Mesodermal cell (in vitro differentiated cells): Measurements from ENCODE around the gene SLCO3A1.
"Not testable (repeated sequence)": the region's sequence is repeated elsewhere in the genome, so short reads cannot be mapped to it uniquely, and the experiment has no call there.

ENCODE experiments used
- H3K27ac ChIP-seq: 2 replicates; pipeline ENCODE4 v1.7.0; 2013; ENCODE audit warnings: mild to moderate bottlenecking, low read depth, low read length, moderate library complexity; ENCODE audit not compliant: severe bottlenecking
- H3K36me3 ChIP-seq: 2 replicates; pipeline ENCODE4 v1.7.1; 2013; ENCODE audit warnings: mild to moderate bottlenecking, low read length, moderate library complexity; ENCODE audit not compliant: control insufficient read depth, insufficient read depth
- H3K4me1 ChIP-seq: one replicate; pipeline ENCODE4 v1.7.1; 2013; ENCODE audit warnings: mild to moderate bottlenecking, low read length; ENCODE audit not compliant: insufficient read depth, control insufficient read depth, poor library complexity, severe bottlenecking
- H3K4me3 ChIP-seq: 2 replicates; pipeline ENCODE4 v1.7.0; 2013; ENCODE audit warnings: low read length, control low read depth, mild to moderate bottlenecking; ENCODE audit not compliant: insufficient read depth, poor library complexity, severe bottlenecking; ENCODE audit errors: extremely low read depth
- H3K9me3 ChIP-seq: 2 replicates; pipeline ENCODE4 v1.7.1; 2013; ENCODE audit warnings: mild to moderate bottlenecking, low read length, moderate library complexity; ENCODE audit not compliant: control insufficient read depth
- WGBS, 2 experiments: methylation state at CpG; one replicate each; pipeline ENCODE4 v1.1.5; 2013; ENCODE audit warnings: missing lambda C conversion rate in 2 of 2; ENCODE audit not compliant: insufficient coverage in 2 of 2; 5-methylcytosine and 5-hydroxymethylcytosine counted together

The SLCO3A1 gene

DNA sequence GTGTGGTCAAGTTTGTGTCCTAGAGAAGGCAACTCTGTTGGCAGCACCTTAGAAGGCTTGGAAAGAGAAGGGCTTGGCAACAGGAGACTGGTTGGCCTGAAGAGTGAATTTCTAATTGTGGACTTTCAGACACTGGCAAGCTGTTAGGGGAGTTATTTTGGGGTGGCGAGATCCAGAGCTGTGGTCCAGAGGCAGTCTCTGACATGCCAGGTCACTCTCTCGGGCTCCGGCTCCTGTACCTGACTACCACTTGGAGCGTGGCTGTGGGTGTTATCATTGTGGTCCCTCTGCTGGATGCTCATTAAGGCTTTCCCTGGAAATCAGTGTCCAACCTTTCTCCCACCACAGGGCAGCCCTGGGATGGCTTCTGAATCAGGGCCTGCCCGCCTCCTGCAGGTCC, 209.0 kb downstream of the SLCO3A1 start:
- Histone ChIP-seq H3K4me3 (no peak overlapping the region), H3K9me3 (no peaks in the 10 kb centered on the region), H3K4me1 (no peaks in the 10 kb centered on the region), H3K27ac (no peak overlapping the region), H3K36me3 (no peaks in the 10 kb centered on the region)
- 88 to 100% methylated on average over 3 to 5 of the region's 5 CpGs for WGBS, 2 experiments

DNA sequence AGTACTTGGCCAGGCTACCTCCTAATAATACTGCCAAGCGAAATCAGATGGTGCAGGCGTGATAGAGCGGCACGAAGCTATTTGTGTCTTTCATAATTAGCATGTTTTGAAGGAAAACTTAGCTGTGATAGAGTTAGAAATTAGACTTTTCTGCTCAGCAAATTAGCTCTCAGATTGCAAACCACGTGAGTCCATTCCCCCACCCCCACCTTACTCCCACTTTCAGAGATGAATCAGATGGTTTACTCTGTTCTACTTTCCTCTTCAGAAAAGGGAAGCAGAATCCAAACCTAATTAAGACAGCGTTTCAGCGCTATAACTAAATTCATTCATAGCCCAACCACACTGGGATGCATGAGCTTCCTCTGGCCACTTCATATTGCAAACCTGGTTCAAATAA, 214.6 kb downstream of the SLCO3A1 start:
- no peak overlapping the region for H3K4me3 ChIP-seq
- peaks cover 19% of the 10 kb centered on the region for H3K4me1 ChIP-seq
- 96 to 100% methylated on average over 4 to 6 of the region's 7 CpGs for WGBS, 2 experiments
- no peak overlapping the region for H3K27ac ChIP-seq
- H3K9me3 ChIP-seq, result no peaks in the 10 kb centered on the region
- no peaks in the 10 kb centered on the region for H3K36me3 ChIP-seq

DNA sequence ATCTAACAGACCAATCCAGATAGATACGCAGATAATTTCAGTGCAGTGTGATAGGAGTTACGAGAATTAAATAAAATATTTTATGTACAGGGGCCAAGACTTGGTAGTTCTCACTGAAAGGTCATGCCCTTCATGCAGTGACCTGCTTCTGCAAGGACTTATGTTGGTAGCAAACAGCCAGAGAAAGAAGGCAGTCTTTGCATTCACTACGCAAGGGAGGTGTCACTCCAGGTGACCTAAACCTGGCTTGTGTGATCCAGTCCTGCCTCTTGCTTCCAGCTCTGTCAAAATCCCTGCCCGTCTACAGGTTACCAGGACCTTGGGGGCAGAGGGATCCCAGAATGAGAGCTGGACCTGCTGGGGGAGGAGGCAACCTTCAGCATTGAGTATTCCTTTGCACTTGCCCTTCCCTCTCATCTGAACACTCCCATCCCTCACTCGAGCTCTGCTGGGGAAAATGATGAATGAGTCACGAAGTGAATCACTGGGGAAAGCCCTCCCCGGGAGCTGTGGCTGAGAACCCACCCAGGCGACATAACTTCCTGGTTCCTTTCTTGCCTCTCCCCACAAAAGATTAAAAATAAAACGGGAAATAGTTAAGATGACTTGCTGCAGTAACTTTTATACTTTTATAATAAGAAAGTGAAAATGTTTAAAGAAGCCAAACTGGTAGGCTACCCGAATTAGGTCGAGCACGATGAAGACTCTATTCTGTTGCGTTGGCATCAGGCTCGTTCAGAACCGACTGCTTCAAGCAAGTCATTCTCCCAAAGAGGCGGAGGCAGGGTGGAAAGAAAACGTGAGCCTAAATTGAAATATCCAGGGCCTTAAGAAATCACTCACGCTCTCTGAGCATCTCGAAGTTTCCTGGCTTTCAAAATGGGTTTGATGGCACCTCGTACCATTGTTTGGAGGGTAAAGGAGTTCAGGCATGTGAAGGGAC, 216.1 kb downstream of the SLCO3A1 start:
- Histone ChIP-seq H3K36me3 (no peaks in the 10 kb centered on the region), H3K27ac (no peak overlapping the region), H3K4me1 (peaks cover 19% of the 10 kb centered on the region), H3K9me3 (no peaks in the 10 kb centered on the region), H3K4me3 (no peak overlapping the region)
- WGBS, 2 experiments, result 82 to 87% methylated on average over 13 of the region's 20 CpGs

DNA sequence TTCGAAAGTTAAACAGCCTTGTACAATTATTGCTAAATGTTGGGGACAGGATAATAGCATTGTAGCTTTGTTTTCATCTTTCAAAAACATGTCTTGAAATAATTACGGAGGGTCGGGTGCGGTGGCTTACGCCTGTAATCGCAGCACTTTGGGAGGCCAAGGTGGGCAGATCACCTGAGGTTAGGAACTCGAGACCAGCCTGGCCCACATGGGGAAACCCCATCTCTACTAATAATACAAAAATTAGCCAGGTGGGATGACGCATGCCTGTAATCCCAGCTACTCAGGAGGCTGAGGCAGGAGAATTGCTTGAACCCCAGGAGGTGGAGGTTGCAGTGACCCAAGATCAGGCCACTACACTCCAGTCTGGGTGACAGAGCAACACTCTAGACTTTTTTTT, 216.7 kb downstream of the SLCO3A1 start:
- H3K9me3 ChIP-seq, H3K36me3 ChIP-seq, H3K27ac ChIP-seq, H3K4me3 ChIP-seq: not testable (repeated sequence)
- 93 to 96% methylated on average over 3 to 7 of the region's 8 CpGs for WGBS, 2 experiments
- H3K4me1 ChIP-seq, result peaks cover 19% of the 10 kb centered on the region

DNA sequence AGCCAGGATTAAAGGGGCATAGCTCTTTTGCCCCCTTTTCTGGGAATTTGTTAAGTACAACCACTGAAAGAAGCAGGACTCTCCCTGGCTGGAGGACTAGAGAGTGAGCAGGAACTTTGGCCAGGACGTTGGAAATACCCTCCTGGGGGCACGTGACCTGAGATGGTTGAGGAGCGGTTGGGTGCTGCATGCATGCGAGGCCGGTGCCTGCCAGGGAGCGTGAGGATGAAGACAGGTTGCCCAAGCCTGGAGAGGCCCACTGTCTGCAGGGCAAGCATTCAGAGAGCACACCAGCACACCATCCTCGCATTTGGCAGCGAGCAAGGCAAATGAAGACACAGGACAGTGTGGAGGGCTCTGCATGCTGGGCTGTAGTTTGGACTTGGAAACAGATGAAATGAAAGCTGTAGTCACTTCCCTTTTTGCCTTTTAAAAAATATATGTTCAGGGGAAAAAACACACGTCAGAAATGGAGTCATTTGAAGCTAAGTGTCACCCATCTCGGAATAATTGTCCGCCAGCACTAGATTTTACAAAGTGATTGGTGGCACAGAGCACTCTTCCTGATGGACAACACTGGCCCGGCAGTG, 217.6 kb downstream of the SLCO3A1 start:
- peaks cover 19% of the 10 kb centered on the region for H3K4me1 ChIP-seq
- WGBS, 2 experiments, result 64 to 66% methylated on average over 11 of the region's 12 CpGs
- no peak overlapping the region for H3K27ac ChIP-seq
- H3K4me3 ChIP-seq, result no peak overlapping the region
- H3K36me3 ChIP-seq, result no peaks in the 10 kb centered on the region
- no peaks in the 10 kb centered on the region for H3K9me3 ChIP-seq

DNA sequence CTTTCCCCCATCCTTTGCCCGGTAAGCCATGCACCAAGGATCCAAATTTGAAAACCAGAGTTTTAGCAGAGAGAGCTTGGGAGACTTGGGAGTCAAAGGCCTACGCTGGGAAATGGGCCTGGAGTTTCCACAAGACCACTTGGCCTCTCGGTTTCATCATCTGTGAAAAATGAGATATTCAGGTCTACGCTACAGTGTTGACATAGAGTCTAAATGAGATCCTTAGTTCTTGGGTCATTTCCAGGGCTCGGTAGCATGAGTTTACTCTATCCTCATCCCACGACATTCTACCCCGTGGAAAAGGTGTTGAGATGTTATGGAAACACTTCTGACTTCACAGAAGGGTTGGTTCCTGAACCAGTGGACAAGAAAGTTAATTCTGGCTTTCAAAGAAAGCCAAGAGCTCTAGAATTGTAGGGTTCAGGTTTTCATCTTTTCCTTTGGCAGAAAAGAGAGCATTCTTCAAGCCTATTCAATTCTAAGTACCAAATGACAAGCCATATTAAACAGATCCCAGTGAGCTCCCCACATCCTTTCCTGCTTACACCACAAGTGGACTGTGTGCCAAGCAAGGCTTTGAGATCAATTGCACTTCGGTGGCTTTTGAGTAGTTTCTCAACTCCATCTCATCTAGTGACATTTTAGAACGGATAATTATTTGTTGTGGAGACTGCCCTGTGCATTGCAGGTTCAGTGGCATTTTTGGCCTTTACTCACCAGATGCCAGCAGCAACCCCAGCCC, 219.7 kb downstream of the SLCO3A1 start:
- no peaks in the 10 kb centered on the region for H3K9me3 ChIP-seq
- no peak overlapping the region for H3K4me3 ChIP-seq
- no peaks in the 10 kb centered on the region for H3K36me3 ChIP-seq
- peaks cover 16% of the 10 kb centered on the region for H3K4me1 ChIP-seq
- H3K27ac ChIP-seq, result no peak overlapping the region
- WGBS, 2 experiments, result 93% methylated on average over 6 to 7 of the region's 9 CpGs

DNA sequence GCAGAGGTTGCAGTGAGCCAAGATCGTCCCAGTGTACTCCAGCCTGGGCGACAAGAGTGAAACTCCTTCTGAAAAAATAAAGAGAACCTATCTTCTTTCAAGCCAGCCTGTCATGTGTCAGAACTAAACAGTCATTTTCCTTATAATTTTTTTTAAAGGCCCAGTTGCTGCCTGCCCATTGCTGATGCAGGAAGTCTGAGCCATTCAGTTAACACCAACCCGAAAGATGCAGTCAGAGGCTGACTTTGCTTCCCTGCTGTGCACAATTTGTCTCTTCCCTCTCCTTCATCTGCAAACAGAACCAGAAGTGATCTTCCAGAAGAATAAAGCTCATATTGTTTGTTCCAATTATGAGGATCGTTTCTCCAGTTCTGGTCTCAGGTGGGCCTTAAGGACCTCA, 220.6 kb downstream of the SLCO3A1 start:
- peaks cover 10% of the 10 kb centered on the region for H3K4me1 ChIP-seq
- H3K4me3 ChIP-seq, result no peak overlapping the region
- no peaks in the 10 kb centered on the region for H3K36me3 ChIP-seq
- WGBS, 2 experiments, result 77 to 93% methylated on average over 3 to 4 of the region's 4 CpGs
- no peaks in the 10 kb centered on the region for H3K9me3 ChIP-seq
- H3K27ac ChIP-seq, result no peak overlapping the region

DNA sequence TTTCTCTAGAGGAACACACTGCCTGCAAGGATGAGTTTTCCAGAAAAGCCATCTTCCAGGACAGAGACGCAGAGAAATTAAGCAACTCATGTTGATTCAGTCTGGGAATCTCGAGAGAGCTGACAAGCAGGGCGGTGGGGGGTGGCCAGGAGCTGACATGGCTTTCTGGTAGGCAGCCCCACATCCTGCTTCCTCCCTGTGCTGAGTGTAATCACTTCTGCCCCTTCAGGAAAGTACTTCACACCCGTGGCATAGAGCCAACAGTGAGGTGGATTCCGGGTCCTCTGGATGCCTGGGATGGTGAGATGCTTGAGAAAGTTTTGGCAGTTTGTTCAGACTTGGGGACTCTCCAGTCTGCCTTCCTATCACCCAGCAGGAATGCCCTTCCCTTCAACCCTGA, 221.1 kb downstream of the SLCO3A1 start:
- no peaks in the 10 kb centered on the region for H3K36me3 ChIP-seq
- H3K4me3 ChIP-seq, result no peak overlapping the region
- peaks cover 6% of the 10 kb centered on the region for H3K4me1 ChIP-seq
- WGBS, 2 experiments, result 83 to 89% methylated on average over 3 to 4 of the region's 5 CpGs
- H3K9me3 ChIP-seq, result no peaks in the 10 kb centered on the region
- H3K27ac ChIP-seq, result no peak overlapping the region

DNA sequence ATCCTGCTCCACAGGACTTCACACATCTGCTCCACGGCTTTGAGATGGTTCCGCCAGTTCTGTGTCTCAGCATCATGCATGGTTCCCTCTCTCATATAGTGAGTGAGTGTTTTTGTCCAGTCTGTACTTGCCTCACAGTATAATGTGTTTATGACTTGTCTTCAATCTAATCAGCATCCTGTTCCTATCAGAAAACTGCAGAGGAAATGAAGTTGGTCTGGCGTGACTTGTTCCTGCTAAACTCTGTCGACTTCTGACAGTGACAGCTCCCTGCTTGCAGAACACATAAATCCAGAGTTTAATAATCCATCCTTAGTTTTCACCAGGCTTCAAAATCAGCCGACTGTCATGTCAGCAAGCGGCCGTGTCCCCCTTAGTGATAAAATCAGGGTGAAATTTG, 222.3 kb downstream of the SLCO3A1 start:
- H3K9me3 ChIP-seq, result no peaks in the 10 kb centered on the region
- H3K27ac ChIP-seq, result no peak overlapping the region
- H3K4me3 ChIP-seq, result no peak overlapping the region
- H3K36me3 ChIP-seq, result no peaks in the 10 kb centered on the region
- 91% methylated on average over 5 to 6 of the region's 7 CpGs for WGBS, 2 experiments
- no peaks in the 10 kb centered on the region for H3K4me1 ChIP-seq

DNA sequence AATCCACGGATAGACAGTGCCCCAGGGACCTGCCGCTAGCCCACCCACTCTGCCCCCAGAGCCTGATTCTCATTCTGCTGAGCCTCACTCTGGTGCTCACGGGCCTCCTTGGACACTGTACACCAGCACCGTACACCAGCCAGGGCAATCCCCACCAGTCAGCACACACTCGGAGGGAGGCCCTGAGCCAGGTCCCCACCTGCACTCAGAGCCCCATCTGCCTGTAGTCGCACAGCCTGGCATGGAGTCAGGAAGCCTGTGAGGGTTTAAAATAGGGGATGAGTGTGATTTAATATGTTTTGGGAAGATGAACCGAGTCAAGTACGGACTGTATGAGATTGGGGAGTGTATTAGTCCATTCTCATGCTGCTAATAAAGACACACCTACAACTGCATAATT, 223.0 kb downstream of the SLCO3A1 start:
- Histone ChIP-seq H3K4me3 (no peak overlapping the region), H3K36me3 (no peaks in the 10 kb centered on the region), H3K9me3 (no peaks in the 10 kb centered on the region), H3K4me1 (no peaks in the 10 kb centered on the region), H3K27ac (no peak overlapping the region)
- 91 to 95% methylated on average over 4 of the region's 8 CpGs for WGBS, 2 experiments
